ENCODE results near the gene KIFC3. TPM values are rescaled to one million over a fixed set of nuclear protein-coding genes. Genes with fewer than 3 reads are reported as not detected.

The KIFC3 gene
- total and polyA plus RNA-seq, 2 of the 13 experiments (the other 11 are each of a cell fraction or from before 2014, with no cell fraction given) = 42.1 to 45.3 TPM

- TF ChIP-seq TRAFD1 (CRISPR knock-in tag; IDR thresholded peaks at IDR 0.05; ENCODE audit: borderline replicate concordance) (peak; percentile 87; the same call in 1 of the 2 replicates), ZBTB20 (CRISPR knock-in tag; IDR thresholded peaks at IDR 0.05; ENCODE audit: borderline replicate concordance, low read depth) (peak; percentile 83; the same call in 1 of the 2 replicates), FOXP4 (CRISPR knock-in tag; IDR thresholded peaks at IDR 0.05) (peak; percentile 70), SRSF4 (IDR thresholded peaks at IDR 0.05; ENCODE audit: low read depth, low read length, poor library complexity, severe bottlenecking) (no peak), CHD2 (IDR thresholded peaks at IDR 0.05; ENCODE audit: low read depth, low read length) (no peak), BRF2 (CRISPR knock-in tag; IDR thresholded peaks at IDR 0.05) (peak; percentile 79; the same call in 1 of the 2 replicates), PAWR (CRISPR knock-in tag; IDR thresholded peaks at IDR 0.05; ENCODE audit: borderline replicate concordance) (0 out of 2 replicates have a peak, but pooled peaks have one; percentile 80), ZNF788 (CRISPR knock-in tag; IDR thresholded peaks at IDR 0.05; ENCODE audit: borderline replicate concordance) (peak; percentile 89), CTCF (CRISPR knock-in tag; IDR thresholded peaks at IDR 0.05) (peak; percentile 39), MEF2D (CRISPR knock-in tag; IDR thresholded peaks at IDR 0.05) (peak; percentile 76), SMAD1 (CRISPR knock-in tag; IDR thresholded peaks at IDR 0.05; ENCODE audit: borderline replicate concordance, low read depth) (peak; percentile 82; the same call in 1 of the 2 replicates), NR2F6 (IDR thresholded peaks at IDR 0.05) (peak; percentile 63), NR2F6 (CRISPR knock-in tag; IDR thresholded peaks at IDR 0.05) (peak; percentile 94), ZNF160 (CRISPR knock-in tag; IDR thresholded peaks at IDR 0.05) (peak; percentile 24), ZNF7 (CRISPR knock-in tag; IDR thresholded peaks at IDR 0.05) (no peak), SAFB2 (CRISPR knock-in tag; IDR thresholded peaks at IDR 0.05; ENCODE audit: borderline replicate concordance, low read depth) (peak; percentile 45; the same call in 1 of the 2 replicates), JUNB (CRISPR knock-in tag; IDR thresholded peaks at IDR 0.05; ENCODE audit: borderline replicate concordance) (0 out of 2 replicates have a peak, but pooled peaks have one; percentile 37), MYPOP (CRISPR knock-in tag; IDR thresholded peaks at IDR 0.05) (peak; percentile 85; the same call in 1 of the 2 replicates), FOXJ3 (CRISPR knock-in tag; IDR thresholded peaks at IDR 0.05; ENCODE audit: borderline replicate concordance) (peak; percentile 55; the same call in 1 of the 2 replicates), SRY (CRISPR knock-in tag; IDR thresholded peaks at IDR 0.05) (peak; percentile 68; the same call in 1 of the 2 replicates)
These were observed 24.7 kb upstream of the KIFC3 start (continued) for GRCh38 chr16:57826706-57827625.

Measured in HepG2 (cell line).